IPS-NIHi7 (cell line): ENCODE results near the gene ACVR1.

ENCODE experiments used
- DNase-seq: peaks from one replicate; pipeline ENCODE4 v3.0.0; 2012; ENCODE audit warnings: mixed read lengths; ENCODE audit errors: extremely low spot score

Gene ACVR1

DNA sequence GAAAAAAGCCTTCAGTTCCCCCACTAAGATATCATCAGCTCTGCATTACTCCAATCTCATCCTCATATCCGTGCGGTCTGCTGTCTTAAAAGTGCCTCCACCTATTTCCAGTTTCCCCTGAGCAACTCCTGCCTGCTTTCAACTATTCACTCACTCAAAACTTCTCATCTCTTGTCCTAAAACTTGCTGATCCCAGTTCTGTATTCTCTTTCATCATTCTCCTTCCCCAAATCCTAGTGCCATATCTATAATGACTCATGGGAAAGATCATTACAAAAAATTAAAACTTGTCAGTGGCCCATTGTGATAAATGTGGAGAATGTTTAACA is 20.0 kb downstream of the ACVR1 start:
- DNase-seq, result no peak

DNA sequence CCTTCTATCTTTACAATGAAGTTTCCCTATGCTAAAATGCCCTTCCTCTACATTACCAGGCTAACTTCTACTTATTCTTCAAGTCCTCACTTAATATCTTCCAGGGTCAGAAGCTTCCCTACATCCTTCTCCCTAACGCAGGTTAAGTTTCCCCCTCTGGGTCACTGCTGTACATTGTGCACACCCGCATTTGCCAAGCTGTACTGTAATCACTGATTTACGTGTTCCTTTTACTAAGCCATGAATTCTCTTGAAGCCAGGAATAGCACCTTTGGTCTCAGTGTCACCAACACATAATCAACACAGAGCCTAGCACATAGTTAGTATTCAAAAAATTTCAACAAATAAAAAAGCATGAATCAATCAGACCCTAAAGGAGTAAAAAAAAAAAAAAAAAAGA is 22.3 kb downstream of the ACVR1 start:
- DNase-seq, result no peak

DNA sequence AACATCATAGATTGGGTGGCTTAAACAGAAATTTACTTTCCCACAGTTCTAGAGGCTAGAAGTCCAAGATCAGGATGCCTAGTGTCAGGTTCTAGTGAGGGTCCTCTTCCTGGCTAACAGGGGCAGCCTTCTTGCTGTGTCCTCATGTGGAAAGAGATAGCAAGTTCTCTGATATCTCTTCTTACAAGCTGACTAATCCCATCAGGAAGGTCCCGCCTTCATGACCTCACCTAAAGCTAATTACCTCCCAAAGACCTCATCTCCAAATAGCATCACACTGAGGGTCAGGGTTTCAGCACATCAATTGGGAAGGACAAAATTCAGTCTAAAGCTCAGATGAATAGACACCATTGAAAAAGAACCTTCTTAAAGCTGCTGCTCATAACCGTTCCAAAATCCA is 22.9 kb downstream of the ACVR1 start:
- DNase-seq, result no peak

DNA sequence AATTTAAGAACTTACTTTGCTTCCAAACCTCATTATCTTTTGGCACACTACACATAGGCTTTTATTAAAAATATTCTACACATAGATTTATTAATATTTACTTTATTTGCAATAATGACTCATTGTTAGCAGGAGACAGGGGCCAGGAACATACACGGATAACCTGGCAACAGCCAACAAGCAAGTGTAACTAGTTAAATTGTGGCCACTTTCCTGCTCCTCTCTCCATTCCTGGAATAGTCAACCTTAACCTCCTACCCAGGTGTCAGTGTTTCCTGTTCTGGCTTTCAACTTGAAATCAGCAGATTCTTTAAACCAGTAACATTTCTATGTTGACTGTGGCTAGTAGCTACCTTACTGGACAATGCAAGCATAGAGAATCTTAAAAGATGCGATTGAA is 26.5 kb downstream of the ACVR1 start:
- DNase-seq, result no peak

DNA sequence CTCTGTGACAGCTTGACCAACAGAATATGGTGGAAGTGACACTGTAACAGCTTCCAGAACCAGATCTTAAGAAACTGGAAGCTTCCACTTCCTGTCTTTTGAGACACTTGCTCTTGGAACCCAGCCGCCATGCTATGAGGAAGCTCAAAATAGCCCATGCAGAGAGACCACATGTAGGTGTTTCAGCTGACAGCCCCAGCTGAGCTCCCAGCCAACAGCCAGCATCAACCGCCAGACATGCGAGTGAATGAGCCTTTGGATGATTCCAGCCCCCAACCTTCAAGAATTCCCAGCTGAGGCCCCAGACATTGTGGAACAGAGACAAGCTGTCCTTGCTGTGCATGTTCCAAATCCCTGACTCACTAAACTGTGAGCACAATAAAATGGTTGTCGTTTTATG is 27.9 kb downstream of the ACVR1 start:
- DNase-seq, result no peak

DNA sequence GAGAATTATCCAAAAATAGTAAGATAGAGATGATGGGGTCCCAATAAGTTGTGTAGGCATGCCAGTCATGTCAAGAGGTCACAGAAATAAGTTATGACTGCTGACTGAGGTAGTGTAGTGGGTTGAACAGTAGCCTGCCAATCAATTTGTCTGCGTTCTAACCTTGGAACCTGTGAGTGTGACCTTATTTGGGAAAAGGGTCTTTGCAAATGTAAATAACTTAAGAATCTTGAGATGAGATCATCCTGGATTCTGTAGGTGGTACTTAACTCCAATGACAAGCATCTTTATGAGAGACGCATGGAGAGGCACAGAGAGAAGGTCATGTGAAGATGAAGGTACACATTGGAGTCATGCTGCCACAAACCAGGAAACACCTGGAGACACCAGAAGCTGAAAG is 31.0 kb downstream of the ACVR1 start:
- no peak for DNase-seq

DNA sequence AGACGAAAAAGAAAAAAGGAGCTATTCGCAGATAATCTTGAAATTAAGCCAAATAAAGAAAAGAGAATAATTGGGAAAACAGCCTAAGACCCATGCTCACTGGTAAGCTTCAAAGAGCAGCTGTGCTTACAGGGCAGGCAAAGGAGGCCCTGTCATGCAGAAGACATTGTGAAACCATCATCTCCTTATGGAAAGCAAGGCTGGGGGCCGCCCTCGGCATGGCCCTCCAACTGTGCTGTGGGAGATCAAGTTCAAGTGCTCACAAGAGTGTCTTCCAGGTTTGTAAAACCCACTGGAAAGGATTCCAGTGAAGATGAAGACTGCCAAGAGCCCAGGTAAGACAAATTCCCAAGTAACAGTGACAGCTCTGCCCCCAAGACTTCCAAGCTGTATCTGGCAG is 32.2 kb downstream of the ACVR1 start:
- DNase-seq, result no peak

DNA sequence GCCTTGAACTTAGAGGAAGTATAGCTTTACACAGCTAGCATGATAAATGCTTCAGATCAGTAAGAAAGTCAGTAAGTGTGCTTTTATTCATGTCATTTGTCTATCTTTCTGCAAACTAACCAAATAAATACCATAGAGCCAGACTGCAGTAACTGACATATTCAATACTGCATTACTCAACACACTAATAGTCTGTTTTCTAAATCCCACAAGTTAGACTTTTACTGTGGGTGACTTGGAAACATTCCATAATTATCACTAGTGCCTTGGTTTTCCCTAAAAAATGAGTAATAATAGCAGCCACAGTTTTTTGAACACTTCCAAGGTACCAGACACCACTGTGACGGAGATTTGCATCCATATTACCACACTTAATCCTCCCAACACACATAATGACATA is 33.0 kb downstream of the ACVR1 start:
- no peak for DNase-seq

DNA sequence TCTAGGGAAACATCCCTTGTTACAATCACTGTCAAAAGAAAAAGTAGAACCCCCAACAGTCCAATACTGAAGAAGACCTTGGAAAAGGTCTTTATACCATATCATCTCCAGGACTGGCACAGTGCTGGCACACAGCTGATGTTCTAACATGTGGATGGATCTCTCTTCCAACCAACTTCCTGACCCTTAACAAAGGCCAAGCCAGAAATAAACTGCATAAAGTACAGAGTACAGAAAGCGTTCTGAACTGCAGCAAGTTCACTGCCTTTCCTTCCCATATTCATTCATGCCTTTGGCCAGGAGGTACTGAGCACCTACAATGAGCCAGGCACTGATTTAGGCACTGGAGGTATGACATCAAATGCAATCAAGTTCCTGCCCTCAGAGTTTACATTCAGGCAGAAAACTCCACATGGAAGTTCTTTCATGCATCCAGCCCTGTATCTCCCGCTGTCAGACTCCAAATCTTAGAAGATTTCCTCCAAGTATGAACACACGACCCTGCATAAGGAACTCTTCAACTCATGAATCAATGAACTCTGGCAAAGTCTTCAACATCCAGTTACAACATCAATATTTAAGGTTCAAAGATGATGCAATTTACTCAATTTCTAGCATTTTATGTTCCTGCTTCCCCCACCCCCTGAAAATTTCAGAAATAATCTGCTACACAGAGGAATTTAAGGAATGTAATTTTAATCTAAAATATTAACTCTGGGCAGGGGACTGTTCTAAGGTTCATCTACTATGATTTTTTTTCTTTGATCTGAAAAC is 33.8 kb downstream of the ACVR1 start:
- DNase-seq, result no peak

DNA sequence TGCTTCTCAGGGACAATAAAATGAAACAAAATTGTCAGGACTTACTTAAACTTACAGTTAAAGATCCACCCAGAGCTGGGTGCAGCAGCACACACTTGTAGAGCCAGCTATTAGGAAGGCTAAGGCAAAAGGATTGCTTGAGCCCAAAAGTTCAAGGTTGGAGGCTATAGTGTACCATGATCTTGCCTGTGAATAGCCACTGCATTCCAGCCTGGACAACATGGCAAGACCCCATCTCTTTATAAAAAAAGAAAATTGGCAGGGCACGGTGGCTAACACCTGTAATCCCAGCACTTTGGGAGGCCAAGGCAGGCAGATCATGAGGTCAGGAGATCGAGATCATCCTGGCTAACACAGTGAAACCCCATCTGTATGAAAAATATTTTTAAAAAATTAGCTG is 34.6 kb downstream of the ACVR1 start:
- no peak for DNase-seq

DNA sequence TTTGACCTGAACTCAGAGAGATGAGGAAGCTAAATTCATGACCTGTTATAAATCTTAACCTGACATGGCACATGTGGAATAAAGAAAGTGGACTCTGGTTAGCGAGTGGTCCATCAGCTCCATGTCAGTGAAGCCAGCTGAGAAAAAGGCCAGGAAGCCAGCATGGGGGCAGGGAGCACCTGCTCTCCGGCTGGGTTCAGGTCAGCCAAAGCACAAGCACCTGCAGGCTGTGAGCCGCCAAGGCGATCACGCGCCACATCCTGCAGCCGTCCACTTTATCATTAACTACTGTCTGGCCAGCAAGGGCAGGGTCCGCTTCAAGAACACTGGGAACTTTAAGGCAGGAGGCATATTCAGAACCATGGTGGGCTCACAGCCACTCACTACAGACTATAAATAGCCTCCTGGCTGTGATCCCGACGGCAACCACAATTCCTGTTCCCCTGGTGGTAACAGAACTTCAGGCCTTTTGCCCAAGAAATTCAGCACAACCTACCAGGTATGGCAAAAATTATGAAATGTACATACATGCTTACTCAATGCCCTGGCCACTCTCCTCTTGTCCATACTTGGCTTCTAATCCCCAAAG is 35.5 kb downstream of the ACVR1 start:
- DNase-seq, result no peak

DNA sequence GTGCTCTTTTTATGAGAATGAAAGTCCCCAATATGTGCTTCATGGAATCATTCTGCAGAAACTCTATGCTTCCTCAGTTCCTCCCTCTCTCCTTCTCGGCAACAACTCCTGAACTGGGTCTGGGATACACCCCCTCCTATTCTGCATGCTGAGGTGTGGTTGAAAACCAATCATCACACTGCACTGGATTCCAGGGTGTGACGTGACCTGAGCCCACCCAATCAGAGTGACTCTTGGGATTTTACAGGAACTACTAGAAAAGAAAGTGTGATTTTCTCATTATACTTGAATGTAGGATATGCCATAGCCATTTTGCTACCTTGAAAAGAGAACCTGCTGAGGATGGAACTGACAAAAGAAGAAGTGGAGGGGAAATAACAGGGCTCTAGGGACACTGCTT is 36.3 kb downstream of the ACVR1 start:
- DNase-seq, result peak; percentile 40

DNA sequence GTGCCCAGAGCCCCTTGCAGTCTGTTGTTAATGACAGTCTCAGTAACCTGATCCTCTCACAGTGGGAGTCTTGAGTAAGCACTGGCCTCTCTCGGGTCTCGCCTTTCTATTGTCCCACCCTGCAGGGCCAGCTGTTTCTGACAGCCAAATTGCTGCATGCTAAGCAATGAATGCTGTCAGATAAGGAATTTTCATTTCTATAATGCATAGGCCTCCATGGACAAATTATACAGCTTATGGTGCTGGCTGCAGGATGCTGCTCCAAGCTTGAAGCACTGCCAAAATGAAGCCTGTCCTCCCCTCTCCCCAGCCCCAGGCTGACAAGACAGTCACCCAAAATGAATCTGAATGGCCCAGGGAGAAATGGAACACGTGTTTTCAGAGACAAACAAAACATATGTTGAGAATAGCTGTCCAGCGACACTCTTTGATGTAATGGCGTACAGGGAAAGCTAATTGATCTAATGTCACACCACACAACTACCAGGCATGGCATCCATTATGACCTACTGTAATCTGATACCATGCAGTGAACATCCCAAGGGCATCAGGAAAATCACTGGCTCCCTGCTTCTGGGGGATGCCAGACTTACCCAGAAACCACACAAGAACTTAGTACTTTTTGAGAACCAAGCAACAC is 36.8 kb downstream of the ACVR1 start:
- DNase-seq, result peak; percentile 87

DNA sequence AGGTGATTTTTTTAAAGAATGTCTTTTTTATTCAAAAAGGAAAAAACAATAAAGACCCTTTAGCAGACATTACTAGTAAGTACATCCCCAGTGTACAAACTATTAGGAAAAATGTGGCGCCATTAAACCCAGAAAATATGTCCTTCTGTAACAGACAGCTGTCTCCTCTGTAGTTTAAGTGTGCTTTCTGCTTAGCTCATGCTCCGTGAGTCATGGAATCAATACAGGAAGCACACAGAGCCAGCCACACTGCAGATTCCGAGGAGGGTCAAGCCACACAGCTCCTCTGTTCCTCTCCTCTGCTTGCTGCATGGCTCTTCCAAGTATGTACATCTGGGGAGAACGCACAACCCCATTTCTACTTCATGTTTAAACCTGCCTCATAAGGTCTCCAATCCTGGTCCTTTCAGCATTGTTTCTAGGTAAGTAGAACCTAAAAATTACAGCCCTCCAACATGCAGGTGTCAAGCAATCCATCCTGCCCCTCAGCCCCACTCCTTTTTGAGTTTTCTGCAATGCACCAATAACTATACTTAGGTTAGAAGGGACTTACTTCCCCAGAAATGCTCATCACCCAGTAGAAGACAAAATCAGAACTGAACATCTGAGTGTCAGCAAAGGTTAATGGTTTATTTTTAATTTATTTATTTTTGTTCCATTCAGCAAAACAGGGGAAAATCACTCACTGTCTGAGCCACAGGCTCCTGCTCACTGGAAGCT is 37.5 kb downstream of the ACVR1 start:
- peak; percentile 45 for DNase-seq

DNA sequence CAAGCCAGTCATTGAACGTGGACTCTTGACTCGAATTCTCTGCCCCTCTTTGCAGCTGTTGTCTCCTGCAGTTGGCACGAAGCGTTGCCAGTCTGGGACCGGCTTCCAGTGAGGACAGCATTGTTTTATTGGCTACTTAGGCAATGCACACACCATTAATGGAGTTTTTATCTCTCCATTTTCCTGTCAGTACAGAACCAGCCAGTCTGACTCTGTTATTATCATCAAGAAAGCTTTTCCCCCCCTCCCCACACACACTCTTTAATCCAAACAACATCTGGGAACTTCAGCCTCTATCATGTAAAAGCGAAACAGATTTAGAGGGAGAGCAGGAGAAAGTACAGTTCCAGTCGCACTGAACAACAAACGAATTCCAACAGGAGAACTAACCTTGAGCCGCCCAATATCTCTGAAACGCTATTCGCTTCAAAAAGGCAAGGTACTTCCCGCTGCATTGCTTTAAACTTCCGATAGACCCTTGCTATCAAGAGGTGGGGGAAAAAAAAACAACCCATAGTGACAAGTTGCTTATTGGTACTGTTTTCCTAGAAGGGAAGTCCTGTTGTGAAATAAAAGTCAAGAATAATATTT is 38.2 kb downstream of the ACVR1 start:
- DNase-seq, result no peak

DNA sequence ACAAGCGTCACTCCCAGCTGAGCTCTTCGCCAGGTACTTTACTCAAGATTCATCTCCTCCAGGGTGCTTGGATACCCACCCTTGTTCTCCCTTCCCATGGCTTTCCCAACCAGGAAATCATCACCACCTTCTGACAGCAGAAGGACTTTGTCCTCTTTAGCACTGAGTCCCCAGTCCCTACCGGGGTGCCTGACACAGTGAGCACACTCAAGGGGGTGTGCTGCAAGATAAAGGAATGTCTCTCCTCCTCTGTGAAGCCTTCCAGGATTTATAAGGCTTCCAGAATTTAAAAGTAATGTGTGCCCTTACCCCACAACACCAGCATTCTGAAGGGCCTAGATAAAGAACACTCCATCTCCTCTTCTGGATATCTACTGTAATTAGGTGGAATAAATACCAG is 39.6 kb downstream of the ACVR1 start:
- DNase-seq, result no peak

DNA sequence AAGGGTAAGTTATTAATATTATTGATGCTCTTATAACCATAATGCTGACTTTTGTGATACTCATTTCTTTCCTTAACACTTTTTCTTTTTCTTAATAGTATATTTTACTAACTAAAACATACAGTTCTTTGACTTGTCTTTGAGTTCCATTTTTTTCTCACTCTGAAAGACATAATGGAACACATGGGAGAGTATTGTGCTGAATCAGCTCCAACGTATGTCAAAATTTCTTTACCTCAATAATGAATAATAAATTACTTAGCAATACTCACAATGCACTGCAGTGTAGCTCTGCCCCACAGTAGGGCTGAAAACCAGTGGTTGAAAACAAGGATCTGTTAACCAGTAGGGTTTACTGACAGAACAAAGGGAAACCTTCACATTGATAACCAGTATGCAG is 40.7 kb downstream of the ACVR1 start:
- no peak for DNase-seq

DNA sequence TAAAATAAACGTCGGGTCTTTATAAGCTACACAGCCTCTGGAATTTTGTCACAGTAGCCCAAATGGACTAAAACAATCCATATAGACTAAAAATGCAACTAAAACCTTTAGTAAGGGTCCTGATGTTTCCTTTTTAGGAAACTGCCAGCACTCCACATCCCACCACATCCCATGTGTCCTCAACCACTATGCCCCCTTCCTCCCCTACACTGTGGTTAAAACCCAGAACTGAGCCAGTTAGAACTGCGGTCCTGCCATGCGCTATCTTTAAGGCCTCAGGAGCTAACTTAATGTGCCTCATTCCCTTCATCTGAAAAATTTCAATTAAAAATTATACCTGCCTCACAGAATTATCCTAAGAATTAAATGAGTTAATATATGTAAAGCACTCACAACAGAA is 41.1 kb downstream of the ACVR1 start:
- no peak for DNase-seq

DNA sequence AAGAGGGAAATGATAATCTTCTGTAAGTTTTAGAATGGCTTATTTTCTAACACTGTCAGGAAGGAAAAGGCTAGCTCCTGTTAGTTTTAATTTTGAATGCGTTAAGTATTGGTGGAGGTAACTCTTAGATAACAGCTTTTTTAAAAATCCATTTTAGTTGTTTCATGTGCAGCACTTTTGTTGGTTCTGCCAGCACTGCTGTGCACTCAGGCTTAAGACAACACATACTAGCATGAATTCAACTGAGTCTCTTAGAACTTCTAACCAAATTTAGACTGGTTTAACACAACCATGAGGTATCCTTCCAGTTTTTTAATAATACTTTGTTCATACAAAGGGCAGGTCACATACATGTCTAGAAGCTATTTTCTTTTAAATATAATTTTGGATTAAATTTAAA is 42.4 kb downstream of the ACVR1 start:
- DNase-seq, result no peak

DNA sequence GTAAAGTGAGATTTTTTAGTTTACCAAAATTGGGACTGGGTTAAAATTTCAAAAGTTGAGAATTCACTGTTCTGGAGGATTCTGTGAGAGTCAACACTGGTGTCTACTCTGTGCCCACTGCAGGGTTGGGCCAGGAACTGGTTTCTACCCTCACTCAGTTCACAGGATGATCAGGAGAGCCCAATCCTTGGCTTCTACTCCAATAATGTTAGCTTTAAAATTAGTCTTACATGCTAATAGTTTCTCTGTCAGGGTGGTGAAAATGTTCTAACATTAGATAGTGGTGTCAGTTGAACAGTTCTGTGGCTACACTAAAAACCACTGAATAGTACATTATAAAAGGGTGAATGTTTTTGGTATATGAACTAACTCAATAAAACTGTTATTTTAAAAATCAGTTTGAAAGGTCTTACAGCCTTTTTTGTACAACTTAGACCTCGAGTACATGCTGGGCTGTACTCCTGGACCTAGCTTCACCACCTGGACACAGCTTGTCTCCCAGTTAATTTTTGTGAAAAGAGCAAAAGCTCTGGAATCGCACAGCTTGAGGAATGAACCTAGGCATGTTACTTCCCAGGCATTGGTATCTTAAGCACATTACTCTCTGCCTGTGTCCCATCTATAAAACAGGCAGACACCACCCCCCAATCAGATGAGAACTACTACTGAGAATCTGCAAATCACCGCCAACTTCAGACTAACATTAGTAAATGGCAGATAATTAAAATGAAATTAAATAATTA is 44.4 kb downstream of the ACVR1 start:
- DNase-seq, result no peak

DNA sequence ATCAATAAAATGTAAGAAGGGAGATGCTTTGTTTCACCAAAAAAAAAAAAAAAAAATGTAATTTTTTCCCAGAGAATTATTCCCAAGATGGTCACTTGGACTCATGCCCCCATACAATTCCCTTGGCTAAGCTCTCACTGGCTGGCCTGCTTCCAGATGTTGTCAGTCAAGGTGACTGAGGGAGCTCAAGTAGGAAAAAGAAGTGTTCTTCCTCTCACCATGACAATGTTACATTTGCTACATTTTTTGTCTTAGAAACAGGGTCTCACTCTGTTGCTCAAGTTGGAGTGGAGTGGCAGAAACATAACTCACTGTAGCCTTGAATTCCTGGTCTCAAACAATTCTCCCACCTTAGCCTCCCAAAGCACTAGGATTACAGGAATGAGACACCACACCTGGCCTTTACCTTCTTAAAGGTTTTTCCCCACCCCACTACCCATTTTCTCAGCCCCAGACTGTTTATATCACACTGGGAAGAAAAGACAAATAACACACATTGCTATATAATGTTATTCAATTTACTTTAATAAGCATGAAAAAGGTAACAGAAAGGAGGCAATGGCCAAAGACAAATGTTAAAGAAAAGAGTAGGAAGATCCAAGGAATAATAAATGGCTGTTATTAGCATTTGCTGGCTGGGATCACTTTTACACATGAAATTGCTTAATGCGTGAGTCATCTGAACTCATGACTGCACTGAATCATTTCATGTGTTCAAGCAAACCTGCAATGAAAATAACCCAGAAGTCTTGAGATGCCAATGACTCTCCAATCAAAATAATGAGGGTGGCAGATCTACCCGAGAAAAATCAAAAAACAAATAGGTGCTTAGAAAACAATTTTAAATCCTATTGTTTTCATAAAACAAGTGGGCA is 45.2 kb downstream of the ACVR1 start:
- DNase-seq, result no peak
